HG02798 (cell line): ENCODE measurements around the gene SPDEF.

Source experiments
- ATAC-seq: cut with Tn5 transposase; IDR thresholded peaks from one replicate; pipeline ENCODE4 v1.9.1; 2021; ENCODE audit warnings: mild to moderate bottlenecking; ENCODE audit not compliant: unreplicated experiment, poor library complexity

Gene SPDEF

GRCh38 chr6:34491091-34491430, 65.1 kb downstream of the SPDEF start:
- ATAC-seq: no peak

- no peak for ATAC-seq
Measured at GRCh38 chr6:34490390-34491090, 65.6 kb downstream of the SPDEF start.

DNA sequence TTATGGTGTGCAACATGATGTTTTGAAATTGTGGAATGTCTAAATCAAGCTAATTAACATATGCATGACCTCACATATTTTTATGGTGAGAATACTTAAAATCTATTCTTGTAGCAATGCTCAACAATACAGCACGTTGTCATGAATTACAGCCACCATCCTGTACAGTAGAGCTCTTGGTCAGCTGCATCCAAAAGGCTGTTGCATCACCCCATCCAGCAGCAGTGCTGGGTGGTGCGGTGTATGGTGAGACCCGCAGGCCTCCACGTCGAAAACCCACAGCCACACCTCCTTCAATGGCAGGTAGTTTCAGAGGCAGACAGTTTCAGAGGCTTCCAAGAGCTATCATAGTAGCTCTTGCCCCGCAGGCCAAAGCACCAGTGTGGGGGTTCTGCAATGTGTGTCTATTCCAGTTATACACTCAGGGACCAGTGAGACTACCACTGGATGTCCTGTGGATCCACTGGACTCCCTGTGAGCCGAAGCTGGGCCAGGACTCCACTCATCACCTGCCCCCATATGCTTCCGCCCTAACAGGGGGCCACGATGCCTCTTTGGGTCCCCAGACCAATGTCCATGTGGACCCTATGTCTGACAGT, 66.8 kb downstream of the SPDEF start:
- ATAC-seq: no peak
